Endothelial cell of umbilical vein (primary cell): ENCODE measurements around the gene NSUN6. TPM values are rescaled to one million over a fixed set of nuclear protein-coding genes. Genes with fewer than 3 reads are reported as not detected.

Experiments
- BruUV-seq: library from RNA; stranded (reverse); fragments of 400-500 nt; replicated peaks from 2 replicates; lab custom pipeline; 2021; lab: Mats Ljungman, UMichigan
- CTCF ChIA-PET: fragments of 300-600, 350-600 bp; sonication (Branson Sonifier 250); formaldehyde crosslinking; loops from one replicate; lab custom pipeline; 2021; ENCODE audit warnings: antibody characterized with exemption, inconsistent platforms; lab: Charles Lee
- POLR2A ChIA-PET: fragments of 300-600, 350-600 bp; sonication (Branson Sonifier 250); formaldehyde crosslinking; loops from one replicate; lab custom pipeline; 2021; ENCODE audit warnings: antibody characterized with exemption, inconsistent platforms; lab: Charles Lee
- DNase-seq: peaks from one replicate; pipeline ENCODE4 v3.0.0-alpha.2; 2011; ENCODE audit warnings: low read depth, low spot score
- FAIRE-seq: peaks from 2 replicates; lab custom pipeline; 2011; peaks lifted over from hg19 to GRCh38; lab: Jason Lieb, UNC
- H2AFZ ChIP-seq: 2 replicates; pipeline ENCODE4 v1.6.0; 2012; ENCODE audit warnings: low read depth, low read length, control low read depth, inconsistent platforms
- H3K27ac ChIP-seq: 2 replicates; pipeline ENCODE4 v1.5.1; 2011; ENCODE audit warnings: low read depth, mild to moderate bottlenecking, control low read depth, low read length, moderate library complexity; ENCODE audit not compliant: insufficient read depth
- H3K27me3 ChIP-seq, 2 experiments: 2 replicates each; pipeline versions ENCODE4 v1.6.0 to v1.6.1; 2011; ENCODE audit warnings: low read length in 2 of 2, mixed read lengths in 1 of 2; ENCODE audit not compliant: control insufficient read depth in 2 of 2, insufficient read depth in 2 of 2
- H3K36me3 ChIP-seq, 2 experiments: 2 replicates in 1 of 2; 3 replicates in 1 of 2; pipeline ENCODE4 v1.5.1; 2011; ENCODE audit warnings: low read length in 2 of 2, mild to moderate bottlenecking in 1 of 2, moderate library complexity in 1 of 2; ENCODE audit not compliant: control insufficient read depth in 2 of 2, insufficient read depth in 2 of 2; ENCODE audit errors: extremely low read depth in 1 of 2
- H3K4me1 ChIP-seq: 3 replicates; pipeline ENCODE4 v1.5.1; 2011; ENCODE audit warnings: mild to moderate bottlenecking, low read length; ENCODE audit not compliant: control insufficient read depth, insufficient read depth; ENCODE audit errors: extremely low read depth
- H3K4me2 ChIP-seq: 2 replicates; pipeline ENCODE4 v1.6.1; 2011; ENCODE audit warnings: low read length, control low read depth, mixed read lengths; ENCODE audit not compliant: insufficient read depth
- H3K4me3 ChIP-seq, 3 experiments: fragments of 200-600 bp in 1 of 3; sonication (generic), shearing (Covaris generic) in 1 of 3; replicated peaks in 1 of 3; 2 replicates each; pipeline ENCODE4 v1.5.1; 2011 to 2016; ENCODE audit warnings: control low read depth in 3 of 3, low read length in 3 of 3, mild to moderate bottlenecking in 2 of 3, inconsistent platforms in 1 of 3, low read depth in 1 of 3, moderate library complexity in 1 of 3; ENCODE audit not compliant: insufficient read depth in 1 of 3
- H3K79me2 ChIP-seq: 2 replicates; pipeline ENCODE4 v1.6.0; 2012; ENCODE audit warnings: low read length, inconsistent platforms; ENCODE audit not compliant: control insufficient read depth, insufficient read depth
- H3K9ac ChIP-seq: replicated peaks from 2 replicates; pipeline ENCODE3; 2011; ENCODE audit warnings: low read length, control low read depth; ENCODE audit not compliant: insufficient read depth; ENCODE audit errors: extremely low read depth
- H3K9me1 ChIP-seq: replicated peaks from 3 replicates; pipeline ENCODE4 v1.6.0; 2011; ENCODE audit warnings: mild to moderate bottlenecking, low read length; ENCODE audit not compliant: control insufficient read depth, insufficient read depth; ENCODE audit errors: extremely low read depth
- H3K9me3 ChIP-seq: replicated peaks from 2 replicates; pipeline ENCODE4 v1.5.1; 2012; ENCODE audit warnings: low read length, inconsistent platforms; ENCODE audit not compliant: control insufficient read depth, insufficient read depth
- H4K20me1 ChIP-seq: replicated peaks from 2 replicates; pipeline ENCODE3; 2011; ENCODE audit warnings: mild to moderate bottlenecking, low read length; ENCODE audit not compliant: control insufficient read depth, insufficient read depth; ENCODE audit errors: extremely low read depth
- CTCF ChIP-seq, 2 donors: IDR thresholded peaks; 1 replicate in 1 of 2; 2 replicates in 1 of 2; pipeline ENCODE4 v1.5.1; 2011; ENCODE audit warnings: low read length in 2 of 2, mild to moderate bottlenecking in 2 of 2, moderate library complexity in 2 of 2, control low read depth in 1 of 2, inconsistent platforms in 1 of 2, low read depth in 1 of 2; ENCODE audit not compliant: insufficient read depth in 1 of 2; ENCODE audit errors: extremely low read depth in 1 of 2
- EZH2 ChIP-seq: IDR thresholded peaks from 2 replicates; pipeline ENCODE4 v1.6.1; 2012; ENCODE audit warnings: borderline replicate concordance, low read depth, mild to moderate bottlenecking, moderate library complexity, low read length, inconsistent platforms; ENCODE audit not compliant: severe bottlenecking
- FOS ChIP-seq: IDR thresholded peaks from 2 replicates; pipeline ENCODE4 v1.6.1; 2011; ENCODE audit warnings: mild to moderate bottlenecking, low read length, moderate library complexity, borderline replicate concordance; ENCODE audit not compliant: insufficient read depth
- GATA2 ChIP-seq: IDR thresholded peaks from 2 replicates; pipeline ENCODE4 v1.7.0; 2011; ENCODE audit warnings: low read depth, mild to moderate bottlenecking, moderate library complexity, mixed read lengths, low read length; ENCODE audit not compliant: insufficient read length, insufficient read depth
- JUN ChIP-seq: IDR thresholded peaks from 2 replicates; pipeline ENCODE4 v1.6.1; 2011; ENCODE audit warnings: borderline replicate concordance, low read depth; ENCODE audit not compliant: insufficient read length, insufficient read depth
- MAX ChIP-seq: IDR thresholded peaks from 2 replicates; pipeline ENCODE4 v1.6.1; 2011; ENCODE audit not compliant: insufficient read depth, insufficient read length
- MYC ChIP-seq: IDR thresholded peaks from one replicate; pipeline ENCODE4 v1.6.1; 2011; ENCODE audit warnings: mild to moderate bottlenecking, low read depth, low read length
- POLR2A ChIP-seq: IDR thresholded peaks from 2 replicates; pipeline ENCODE4 v1.6.1; 2012; ENCODE audit warnings: low read depth, mild to moderate bottlenecking, control low read depth, low read length
- POLR2AphosphoS5 ChIP-seq: IDR thresholded peaks from 2 replicates; pipeline ENCODE4 v1.6.1; 2012; ENCODE audit warnings: low read depth, mild to moderate bottlenecking, control low read depth, low read length, moderate library complexity; ENCODE audit not compliant: insufficient read depth
- dilution Hi-C: fragments of 300-500 bp; cut with MboI; formaldehyde crosslinking; loops from one replicate; pipeline ENCODE4 v1.15.0; 2019; ENCODE audit warnings: low sequenced_read_pairs; ENCODE audit not compliant: extremely low pct_ligation_motif_present
- intact Hi-C: fragments of 100-400 bp; cut with micrococcal nuclease; formaldehyde crosslinking; loops from one replicate; pipeline ENCODE4 v1.10.0; 2022
- polyA plus RNA-seq, 4 experiments: library from polyadenylated mRNA; depleted of rRNA in 3 of 4; stranded (reverse) in 3 of 4; unstranded in 1 of 4; fragments of >200 nt; gene quantifications; 2 replicates each; pipeline versions ENCODE4 v1.2.1 to v1.2.3, GENCODE V29; 2011 to 2012; ENCODE audit warnings: missing spikeins in 1 of 4
- total RNA-seq: library from RNA; stranded (reverse); gene quantifications from 2 replicates; pipeline ENCODE4 v1.2.3, GENCODE V29; 2021

The NSUN6 gene
- total and polyA plus RNA-seq, 2 donors (not counting 3 experiments of a cell fraction or from before 2014, with no cell fraction given): 3.3 to 5.2 TPM

- no peak overlapping the region for H3K4me2 ChIP-seq
- BruUV-seq: no TSS peak
- no peaks in the 10 kb centered on the region for H3K27me3 ChIP-seq
- no peaks in the 10 kb centered on the region for H3K4me1 ChIP-seq
- dilution Hi-C loops: no loop called here
- TF ChIP-seq POLR2AphosphoS5 (no peak), CTCF (IDR thresholded peaks at IDR 0.05; ENCODE audit: extremely low read depth in 1 of 2, insufficient read depth in 1 of 2, low read depth in 1 of 2, low read length in 2 of 2) (no peak), MAX (no peak), POLR2A (no peak), EZH2 (no peak), FOS (no peak), MYC (no peak), JUN (no peak), GATA2 (no peak)
- H3K9me1 ChIP-seq: no peaks in the 10 kb centered on the region
- no peaks in the 10 kb centered on the region for H3K36me3 ChIP-seq
- H4K20me1 ChIP-seq: no peaks in the 10 kb centered on the region
- no peak for FAIRE-seq
- ChIA-PET POLR2A (no interaction called here), CTCF (no interaction called here)
- no peak overlapping the region for H3K9ac ChIP-seq
- H3K79me2 ChIP-seq: no peaks in the 10 kb centered on the region
- H3K4me3 ChIP-seq: no peak overlapping the region
- no peak overlapping the region for H2AFZ ChIP-seq
- no peaks in the 10 kb centered on the region for H3K9me3 ChIP-seq
- no peak for DNase-seq
- intact Hi-C loops: no loop called here
- H3K27ac ChIP-seq: no peak overlapping the region
Measured at GRCh38 chr10:18687706-18688105, 36.3 kb upstream of the NSUN6 start.
